Right hindlimb (tissue), 1 donor: ENCODE measurements around the gene MAP1LC3B.
"Not testable (repeated sequence)": the region's sequence is repeated elsewhere in the genome, so short reads cannot be mapped to it uniquely, and the experiment has no call there.

Experiments used
- DNase-seq: peaks from one replicate; pipeline ENCODE4 v3.0.0-alpha.2; 2018

The MAP1LC3B gene

DNA sequence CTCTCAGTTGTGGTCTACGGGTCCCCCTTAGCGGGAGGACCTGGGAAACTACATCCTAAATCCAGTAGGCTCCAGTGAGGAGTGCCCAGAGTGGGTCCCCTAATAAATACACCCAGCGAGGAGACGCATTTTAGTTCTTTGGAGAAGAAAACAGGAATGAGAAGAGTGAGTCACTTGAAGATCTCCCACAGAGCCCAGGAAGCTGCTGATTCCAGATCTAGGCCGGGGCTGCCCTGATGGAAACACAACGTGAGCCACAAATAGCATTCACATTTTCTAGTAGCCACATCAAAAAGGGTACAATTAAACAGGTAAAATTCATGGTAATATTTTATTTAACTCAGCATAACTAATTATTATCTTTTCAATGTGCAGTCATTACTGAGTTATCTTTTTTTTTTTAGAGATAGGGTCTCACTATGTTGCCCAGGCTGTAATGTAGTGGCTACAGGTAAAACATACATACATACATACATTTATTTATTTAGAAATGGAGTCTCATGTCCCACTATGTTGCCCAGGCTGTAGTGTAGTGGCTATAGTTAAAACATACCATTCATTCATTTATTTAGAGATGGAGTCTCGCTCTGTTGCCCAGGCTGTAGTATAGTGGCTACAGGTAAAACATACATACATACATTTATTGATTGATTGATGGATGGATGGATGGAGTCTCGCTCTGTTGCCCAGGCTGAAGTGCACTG lies 30.1 kb upstream of the MAP1LC3B start:
- DNase-seq, result no peak

DNA sequence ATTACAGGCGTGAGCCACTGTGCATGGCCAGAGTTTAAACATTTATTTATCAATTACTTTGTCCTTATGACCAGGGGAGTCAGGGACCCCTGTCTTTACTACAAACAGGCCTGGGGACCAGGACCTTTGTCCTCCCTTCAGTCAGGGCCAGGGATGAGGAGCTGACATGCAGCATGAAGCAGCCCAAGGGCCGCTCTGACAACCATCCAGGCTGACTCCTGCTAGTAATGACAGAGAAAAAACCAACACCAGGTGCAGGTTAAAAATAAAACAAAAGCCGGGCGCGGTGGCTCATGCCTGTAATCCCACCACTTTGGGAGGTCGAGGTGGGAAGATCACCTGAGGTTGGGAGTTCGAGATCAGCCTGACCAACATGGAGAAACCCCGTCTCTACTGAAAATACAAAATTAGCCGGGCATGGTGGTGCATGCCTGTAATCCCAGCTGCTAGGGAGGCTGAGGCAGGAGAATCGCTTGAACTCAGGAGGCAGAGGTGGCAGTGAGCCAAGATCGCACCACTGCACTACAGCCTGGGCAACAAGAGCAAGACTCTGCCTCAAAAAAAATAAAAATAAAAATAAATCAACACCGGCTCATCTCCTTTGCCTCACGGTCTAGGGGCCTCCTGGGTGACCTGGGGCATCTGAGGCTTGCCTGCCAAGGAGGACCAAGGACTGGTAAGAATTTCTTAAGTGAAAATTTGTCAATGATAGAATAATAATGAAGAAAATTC lies 29.1 kb upstream of the MAP1LC3B start:
- DNase-seq, result not testable (repeated sequence)

DNA sequence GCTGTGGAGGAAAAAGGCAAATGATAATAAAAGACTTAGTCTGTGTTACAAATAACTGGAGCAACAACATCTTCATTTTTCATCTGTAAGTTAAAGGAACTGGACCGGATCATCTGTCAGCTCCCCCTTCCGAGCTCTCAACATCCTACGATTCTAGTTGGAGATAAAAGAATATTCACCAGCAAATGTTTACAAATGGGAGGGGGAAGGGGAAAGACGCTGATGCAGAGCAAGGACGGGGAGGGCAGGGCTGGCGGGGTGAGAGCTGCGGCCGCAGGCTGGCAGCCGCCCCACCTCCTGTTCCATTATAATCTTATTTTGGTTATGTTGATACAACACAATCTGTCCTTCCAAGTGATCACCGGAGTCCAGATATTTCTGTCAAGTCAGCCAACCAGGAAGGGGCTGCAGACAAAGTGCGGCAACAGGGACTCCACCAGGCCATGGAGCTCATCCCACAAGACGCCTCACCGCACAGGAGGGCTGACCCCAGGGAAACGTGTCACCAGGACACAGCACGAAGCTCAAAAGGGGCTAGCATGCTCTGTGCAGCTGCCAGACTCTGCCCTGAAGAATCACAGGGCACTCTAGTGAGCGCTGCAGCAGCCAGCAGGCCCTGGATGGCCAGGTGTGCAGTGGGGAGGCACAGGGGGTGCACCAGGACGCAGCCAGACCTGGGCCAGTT lies 28.2 kb upstream of the MAP1LC3B start:
- no peak for DNase-seq

DNA sequence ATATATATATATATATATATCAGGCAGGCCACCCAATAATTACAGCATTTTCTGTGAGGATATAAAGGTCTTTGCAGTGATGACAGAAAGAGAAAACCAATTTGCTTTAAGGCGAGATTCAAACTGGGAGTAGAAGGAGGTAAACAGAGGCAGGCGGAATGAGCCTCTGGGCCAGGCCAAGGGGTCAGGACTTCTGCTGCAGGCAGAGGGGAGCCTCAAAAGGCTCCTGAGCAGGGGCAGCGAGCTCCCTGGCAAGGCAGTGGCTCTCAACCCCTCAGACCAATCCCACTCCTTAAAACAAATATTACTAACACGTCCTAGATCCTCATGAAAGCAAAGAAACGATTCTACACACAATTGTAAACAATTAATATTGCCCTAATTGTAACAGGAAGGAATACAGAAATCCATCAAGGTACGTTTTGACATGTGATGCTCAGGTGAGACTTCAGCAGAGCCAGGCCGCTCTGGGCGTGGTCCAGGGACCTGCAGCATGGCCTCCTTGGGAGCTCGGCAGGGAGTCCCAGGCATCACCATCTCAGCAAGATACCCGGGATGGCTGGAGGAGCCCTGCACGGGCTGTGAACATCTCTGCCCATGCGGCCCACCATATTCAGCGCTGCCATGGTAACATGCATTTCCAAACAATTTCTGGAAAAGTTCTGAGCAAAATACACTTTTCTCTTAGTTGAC lies 27.0 kb upstream of the MAP1LC3B start:
- DNase-seq, result no peak

DNA sequence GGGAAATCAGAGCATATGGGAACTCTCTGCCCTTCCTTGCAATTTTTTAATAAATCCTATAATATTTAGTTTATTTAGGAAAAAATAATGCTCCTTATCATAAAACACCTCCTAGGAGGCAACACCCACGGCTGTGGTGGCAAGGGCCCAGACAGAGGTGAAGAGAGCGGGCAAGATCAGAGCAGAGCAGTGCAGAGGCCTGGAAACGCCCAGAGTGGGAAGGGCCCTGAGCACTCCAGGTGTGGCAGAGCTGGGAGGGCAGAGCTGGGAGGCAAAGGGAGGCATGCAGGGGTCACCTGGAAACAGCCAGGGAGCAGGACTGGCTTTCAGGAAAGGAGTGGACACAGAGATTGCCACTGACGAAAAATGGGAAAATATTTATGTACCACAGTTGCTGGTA lies 25.8 kb upstream of the MAP1LC3B start:
- DNase-seq, result no peak

DNA sequence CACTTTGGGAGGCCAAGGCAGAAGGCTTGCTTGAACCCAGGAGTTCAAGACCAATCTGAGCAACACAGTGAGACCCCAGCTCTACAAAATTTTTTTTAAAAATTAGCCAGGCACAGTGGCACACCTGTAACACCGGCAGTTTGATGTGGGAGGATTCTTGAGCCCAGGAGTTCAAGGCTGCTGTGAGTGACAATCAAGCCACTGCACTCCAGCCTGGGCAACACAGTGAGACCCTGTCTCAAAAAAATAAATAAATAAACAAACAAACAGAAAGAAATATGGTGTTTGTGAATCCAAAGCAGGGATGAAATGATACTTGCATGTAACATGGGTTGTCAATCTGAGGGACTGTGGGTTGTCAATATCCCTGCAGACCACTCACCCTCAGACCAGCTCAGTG lies 25.2 kb upstream of the MAP1LC3B start:
- no peak for DNase-seq

DNA sequence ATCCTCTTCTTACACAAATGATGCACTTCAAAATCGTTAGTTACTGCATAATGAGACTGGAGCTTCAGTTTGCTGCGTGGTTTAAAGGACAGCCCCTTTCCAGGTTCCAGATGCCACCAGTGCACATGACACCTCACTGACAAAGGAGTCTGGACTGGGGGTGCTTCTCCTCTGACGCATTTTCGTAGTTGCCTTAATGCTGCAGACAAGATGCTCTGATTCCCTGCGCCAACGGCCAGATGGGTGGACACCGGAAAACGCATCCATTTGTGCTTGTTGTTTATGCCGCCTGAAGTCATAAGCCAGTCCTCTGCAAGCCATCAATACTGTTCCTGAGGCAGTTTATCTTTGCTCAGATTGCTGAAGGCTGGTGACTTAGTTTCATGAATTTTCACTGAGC lies 24.6 kb upstream of the MAP1LC3B start:
- DNase-seq, result no peak

DNA sequence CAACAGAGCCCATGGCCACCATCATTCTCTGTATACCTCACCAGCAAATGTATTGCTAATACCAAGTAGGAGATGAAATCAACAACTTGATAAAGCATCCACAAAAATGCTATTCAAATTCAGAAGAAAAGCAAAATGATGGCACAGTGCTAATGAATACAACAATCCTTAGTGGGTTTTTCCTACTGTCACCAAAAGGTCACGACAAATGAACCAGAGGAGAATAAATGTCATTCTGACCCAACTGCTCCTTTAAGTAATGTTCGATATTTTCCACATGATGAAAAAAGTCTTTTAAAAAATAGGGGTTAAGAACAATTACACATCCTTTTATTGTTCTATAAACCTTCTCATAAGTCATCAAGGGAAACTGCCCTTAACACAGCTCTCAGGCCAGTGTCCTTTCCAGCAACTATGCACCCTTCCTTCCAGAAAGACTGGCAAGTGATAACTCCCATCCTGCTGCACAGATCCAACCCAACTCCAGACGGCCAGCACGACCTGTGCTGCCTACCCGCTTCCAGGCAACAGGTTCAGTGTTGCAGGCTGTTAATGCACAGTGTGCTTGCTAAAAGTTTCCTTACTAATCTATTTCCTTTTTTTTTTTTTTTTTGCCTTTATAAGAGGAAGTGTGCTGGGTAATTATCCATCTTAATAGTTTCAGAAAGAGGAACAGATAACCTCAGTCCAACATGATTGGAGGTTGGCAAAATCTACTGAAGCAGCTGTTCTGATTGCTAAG lies 23.9 kb upstream of the MAP1LC3B start:
- DNase-seq, result no peak

DNA sequence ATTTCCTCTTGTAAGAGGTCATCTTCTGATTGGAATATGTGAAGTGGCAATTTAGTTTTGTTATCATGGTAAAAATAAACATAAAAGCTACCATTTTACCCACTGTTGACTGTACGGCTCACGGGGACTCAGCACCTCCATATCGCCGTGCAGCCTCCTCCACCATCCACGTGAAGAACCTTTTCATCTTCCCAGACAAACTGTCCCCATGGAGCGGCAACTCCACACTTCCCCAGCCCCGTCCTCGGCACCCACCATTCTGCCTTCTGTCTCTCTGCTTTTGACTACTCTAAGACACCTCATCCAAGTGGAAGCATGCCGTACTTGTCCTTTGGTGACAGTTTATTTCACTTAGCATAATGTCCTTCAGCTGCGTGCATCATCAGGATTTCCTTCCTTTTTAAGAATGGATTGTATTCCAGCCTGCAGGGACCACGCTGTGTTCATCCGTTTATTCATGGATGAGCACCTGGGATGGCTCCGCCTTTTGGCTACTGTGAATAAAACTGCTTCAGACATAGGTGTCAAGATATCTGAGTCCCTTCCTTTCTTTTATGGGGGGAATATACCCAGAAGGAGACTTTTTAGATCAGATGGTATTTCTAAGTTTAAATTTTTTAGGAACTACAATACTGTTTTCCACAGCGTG lies 22.9 kb upstream of the MAP1LC3B start:
- no peak for DNase-seq

DNA sequence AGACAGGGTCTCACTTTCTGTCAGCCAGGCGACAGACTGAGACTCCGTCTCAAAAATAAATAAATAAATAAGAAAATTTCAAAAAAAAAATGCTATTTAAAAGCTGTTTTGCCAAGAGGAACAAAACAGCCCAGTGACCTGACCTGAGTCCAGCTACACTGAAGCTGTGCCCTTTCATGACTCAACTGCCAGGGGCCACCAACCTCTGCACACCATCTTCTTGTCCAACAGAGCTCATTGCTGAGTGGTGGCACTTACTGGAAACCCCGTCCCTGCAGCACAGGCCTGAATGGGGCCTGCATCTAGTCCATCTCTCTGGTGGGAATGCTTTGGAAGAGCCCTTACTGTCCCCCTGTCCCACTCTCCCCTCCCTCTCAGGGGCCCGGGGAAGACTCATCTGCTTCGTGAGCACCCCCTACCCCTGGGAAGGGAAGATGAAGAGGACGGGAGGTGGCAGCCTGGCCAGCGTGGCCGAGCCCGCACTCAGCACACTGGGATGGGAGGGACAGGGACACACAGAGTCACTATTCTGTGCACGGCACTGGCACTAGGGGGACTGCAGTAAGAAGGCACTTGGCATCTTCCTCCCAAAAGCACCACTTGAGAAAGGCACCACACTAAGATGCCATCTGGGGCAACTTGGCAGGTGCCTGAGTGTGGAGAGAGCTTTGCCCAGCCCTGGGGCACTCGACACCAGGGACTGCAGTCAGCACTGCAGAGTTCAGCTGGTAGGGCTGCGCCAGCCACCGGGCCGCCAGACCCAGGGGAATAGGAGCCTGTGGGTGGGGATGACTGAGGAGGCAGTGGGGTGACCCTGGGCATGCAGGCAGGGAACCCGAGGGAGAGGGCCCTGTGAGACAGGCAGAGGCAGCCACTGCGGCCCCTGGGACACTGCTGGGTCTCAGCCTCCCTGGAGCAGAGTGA lies 22.1 kb upstream of the MAP1LC3B start:
- DNase-seq, result no peak

DNA sequence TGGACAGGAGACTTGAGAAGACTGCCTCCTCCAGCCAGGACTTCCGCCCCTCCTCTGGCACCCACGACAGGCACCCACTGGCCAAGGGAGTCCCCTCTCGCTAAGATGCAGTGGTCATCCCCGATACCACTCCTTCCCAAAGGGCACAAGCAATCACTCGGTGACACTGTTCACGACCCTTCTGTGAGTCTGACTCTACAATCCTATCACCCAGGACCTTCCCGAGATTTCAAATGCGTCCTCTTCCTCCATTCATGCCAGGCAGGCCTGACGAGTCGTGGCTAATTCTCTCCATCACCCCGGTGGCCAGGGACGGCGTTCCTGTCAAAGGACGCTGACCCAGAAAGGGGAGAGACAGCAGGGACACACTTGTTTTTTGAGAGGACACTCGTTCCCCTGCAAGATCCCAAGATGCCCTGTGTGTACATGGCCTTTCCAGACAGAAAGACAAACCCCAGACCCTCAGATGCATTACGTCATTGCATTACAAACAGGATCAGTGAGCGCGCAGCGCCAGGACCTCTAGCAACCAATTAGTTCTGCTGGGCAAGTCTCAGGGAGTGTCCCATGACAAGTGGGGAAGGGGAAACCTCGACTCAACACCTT lies 20.8 kb upstream of the MAP1LC3B start:
- DNase-seq, result no peak

DNA sequence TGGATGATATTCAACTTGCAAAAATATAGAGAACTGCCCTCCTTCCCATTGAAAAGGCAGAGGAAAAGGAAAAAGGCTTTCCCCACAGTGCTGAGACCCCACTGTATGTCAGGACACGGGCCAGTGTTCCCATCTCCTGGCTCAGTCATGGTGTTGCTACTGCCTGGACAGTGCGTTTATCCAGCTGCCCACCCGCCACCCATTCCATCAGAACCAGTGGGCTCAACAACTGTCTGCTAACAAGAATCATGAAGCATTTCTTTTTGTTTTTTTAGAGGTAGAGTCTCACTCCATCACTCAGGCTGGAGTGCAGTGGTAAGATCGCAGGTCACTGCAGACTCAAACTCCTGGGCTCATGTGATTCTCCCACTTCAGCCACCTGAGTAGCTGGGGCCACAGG lies 19.8 kb upstream of the MAP1LC3B start:
- DNase-seq, result no peak

DNA sequence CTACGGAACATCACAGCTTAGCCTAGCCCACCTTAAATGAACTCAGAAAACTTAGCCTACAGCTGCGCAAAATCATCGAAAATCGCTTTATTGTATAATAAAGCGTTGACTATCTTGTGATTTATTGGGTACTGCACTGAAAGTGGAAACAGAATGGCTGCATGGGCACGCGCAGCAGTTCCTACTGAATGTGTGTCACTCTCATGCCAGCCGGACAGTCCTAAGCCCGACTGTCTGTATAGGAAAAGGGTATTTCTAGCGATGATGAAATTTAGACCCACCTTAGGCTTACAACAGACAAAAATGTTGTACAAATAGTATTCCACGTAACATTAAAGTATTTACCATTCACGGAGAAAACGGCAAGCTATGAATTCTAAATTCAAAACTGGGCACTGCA lies 17.8 kb upstream of the MAP1LC3B start:
- DNase-seq, result no peak

DNA sequence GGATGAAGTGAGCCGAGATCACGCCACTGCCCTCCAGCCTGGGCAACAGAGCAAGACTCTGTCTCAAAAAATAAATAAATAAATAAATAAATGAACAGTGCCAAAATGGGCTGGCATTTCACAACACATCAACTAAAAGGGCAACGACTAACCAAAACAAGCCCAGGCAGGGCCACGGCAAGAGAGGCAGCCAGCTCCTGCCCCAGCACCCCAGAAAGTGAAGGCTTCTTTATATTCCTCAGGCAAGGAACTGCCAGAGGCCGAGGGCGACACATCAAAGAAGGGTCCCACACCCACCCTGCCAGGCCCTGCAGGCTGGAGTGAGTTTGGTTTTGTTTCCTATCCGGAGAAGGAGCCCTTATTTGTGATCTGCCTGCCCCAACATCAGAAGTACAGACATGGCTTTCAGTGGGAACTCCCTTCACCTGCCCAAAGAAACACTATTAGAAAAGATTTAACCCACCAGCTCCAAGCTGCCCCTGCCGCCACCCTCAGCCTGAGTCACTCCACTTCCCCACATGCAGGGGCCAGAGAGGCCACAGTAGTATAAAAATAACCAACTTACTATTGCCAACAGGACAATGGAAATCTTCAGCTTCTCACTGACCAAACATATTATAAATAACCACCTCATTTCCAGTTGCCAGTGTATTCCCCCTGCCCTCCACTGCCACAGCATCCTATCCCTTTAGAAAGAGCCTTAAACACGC lies 16.6 kb upstream of the MAP1LC3B start:
- DNase-seq, result no peak

DNA sequence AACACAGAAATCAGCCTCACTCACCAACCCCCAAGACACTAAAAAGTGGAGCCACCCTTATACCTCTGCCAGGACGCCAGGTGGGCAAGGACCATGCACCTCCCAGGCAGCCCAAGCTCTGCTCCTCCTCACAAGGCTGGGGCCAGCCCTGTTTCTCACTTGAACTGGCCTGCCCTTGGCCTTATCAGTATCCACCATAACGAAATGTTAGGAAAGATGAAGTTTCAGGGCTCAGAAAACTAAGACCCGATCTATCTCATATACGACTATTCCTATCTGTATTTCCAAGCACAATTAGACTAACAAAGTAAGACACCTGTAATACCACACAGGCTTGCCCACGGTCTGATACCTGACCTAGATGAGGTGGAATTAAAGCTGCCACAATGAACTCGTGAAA lies 15.5 kb upstream of the MAP1LC3B start:
- no peak for DNase-seq

DNA sequence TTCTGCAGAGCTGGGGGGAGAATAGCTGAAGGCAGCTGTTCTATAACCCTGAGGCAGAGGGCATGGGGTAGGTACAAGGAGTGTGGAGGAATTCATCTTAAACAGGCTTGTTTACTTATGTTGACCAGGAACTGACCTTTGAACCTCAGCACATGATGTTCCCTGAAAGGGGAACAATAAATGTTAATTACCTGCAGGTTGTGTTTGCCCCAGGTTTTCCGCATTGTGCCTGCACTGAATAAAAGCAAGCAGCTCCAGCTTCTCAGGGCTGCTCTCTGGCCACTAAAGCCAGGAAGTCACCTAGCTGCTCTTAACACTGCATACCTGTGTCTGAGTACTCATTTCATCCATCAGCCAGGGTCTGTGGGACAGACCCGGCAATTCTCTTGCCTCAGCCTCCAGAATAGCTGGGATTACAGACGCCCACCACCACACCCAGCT lies 12.8 kb upstream of the MAP1LC3B start:
- DNase-seq, result not testable (repeated sequence)

DNA sequence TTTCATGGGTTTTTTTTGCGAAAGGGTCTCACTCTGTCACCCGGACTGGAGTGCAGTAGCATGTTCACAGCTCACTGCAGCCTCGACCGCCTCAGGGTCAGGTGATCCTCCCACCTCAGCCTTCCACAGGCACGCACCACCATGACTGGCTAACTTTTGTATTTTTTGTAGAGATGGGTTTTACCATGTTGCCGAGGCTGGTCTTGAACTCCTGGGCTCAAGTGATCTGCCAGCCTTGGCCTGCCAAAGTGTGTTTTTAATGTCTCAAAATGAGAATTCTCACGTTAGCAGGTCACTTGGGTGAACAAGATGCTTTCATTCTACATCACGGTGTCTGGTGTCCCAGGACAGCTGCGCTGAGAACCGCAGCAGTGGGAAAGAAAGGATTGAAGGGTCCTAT lies 11.7 kb upstream of the MAP1LC3B start:
- no peak for DNase-seq

DNA sequence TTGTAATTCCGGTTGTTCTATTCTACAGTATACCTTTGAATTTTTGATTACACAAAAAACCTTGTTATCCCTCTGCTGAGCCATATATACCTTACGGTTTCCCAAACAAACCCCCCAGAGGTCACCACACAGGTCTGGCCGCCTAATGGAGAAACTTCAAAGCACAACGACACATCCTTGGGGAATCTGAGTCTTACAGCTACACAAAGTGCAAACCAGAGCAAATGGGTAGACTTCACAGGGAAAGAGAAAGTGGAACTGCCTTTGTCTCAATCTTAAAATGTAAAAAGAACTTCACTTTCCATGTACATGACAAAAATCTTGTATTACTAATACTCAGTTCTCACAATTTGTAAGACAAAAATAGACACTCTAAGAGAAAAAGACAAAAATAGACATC lies 11.3 kb upstream of the MAP1LC3B start:
- DNase-seq, result no peak

DNA sequence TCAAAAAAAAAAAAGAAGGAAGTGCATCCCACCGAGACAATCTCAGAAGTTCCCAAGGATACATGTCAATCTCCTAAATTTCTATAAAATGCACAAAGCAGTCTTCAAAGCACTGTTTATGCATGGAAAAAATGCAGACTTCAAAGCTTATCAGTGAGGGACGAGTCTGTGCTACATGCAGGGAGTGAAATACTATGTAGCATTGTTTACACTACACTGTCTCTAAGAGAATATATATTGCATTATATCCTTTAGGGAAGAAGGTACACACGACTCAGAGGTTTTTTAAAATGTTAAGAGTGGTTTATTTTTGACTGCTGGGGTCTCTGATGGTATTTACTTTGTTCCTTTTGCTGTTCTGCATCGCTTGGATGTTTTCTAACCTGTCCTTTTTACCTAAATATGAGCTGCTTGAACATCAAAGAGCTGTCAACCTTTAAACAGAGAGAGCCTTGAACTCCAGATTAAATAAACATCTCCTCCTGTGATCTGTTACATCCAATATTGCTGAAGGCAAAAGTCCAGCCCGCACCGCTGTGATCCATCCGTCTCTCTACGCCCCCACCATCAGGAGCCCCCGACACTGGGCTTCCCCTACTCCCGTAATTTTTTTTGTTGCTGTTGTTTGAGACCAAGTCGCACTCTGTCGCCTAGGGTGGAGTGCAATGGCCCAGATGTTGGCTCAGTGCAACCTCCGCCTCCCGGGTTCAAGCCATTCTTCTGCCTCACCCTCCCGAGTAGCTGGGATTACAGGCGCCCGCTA lies 9.9 kb upstream of the MAP1LC3B start:
- DNase-seq, result no peak
